Activated CD8-positive, alpha-beta T cell treated with anti-CD3 and anti-CD28 coated beads for 36 hours (primary cell): ENCODE measurements around the gene EEF1AKMT4. TPM values are rescaled to one million over a fixed set of nuclear protein-coding genes. Genes with fewer than 3 reads are reported as not detected.

Experiments
- ATAC-seq: fragments of 200-7000 bp; cut with Tn5 transposase; one replicate; pipeline ENCODE4 v1.10.0; 2021; ENCODE audit warnings: mild to moderate bottlenecking, moderate library complexity
- CTCF ChIA-PET: fragments of 350-600 bp; sonication (Branson Sonifier 250); formaldehyde crosslinking; loops from one replicate; lab custom pipeline; 2021; ENCODE audit warnings: antibody characterized with exemption; lab: Charles Lee
- POLR2A ChIA-PET: fragments of 350-600 bp; sonication (Branson Sonifier 250); formaldehyde crosslinking; loops from one replicate; lab custom pipeline; 2021; ENCODE audit warnings: antibody characterized with exemption; lab: Charles Lee
- DNase-seq: peaks from one replicate; pipeline ENCODE4 v3.0.0-alpha.2; 2020
- H3K27ac Mint-ChIP-seq: one replicate; pipeline ENCODE4 v1.8.0; 2021; ENCODE audit warnings: mild to moderate bottlenecking, mixed read lengths
- H3K27me3 Mint-ChIP-seq: one replicate; pipeline ENCODE4 v1.8.0; 2021; ENCODE audit warnings: mixed read lengths
- H3K36me3 Mint-ChIP-seq: one replicate; pipeline ENCODE4 v1.8.0; 2021; ENCODE audit warnings: low read depth, mixed read lengths
- H3K4me1 Mint-ChIP-seq: one replicate; pipeline ENCODE4 v1.8.0; 2021; ENCODE audit warnings: low read depth, mixed read lengths
- H3K4me3 Mint-ChIP-seq: one replicate; pipeline ENCODE4 v1.8.0; 2021; ENCODE audit warnings: mild to moderate bottlenecking, moderate library complexity, mixed read lengths
- H3K9me3 Mint-ChIP-seq: one replicate; pipeline ENCODE4 v1.8.0; 2021; ENCODE audit warnings: mixed read lengths
- intact Hi-C: fragments of 100-400 bp; cut with micrococcal nuclease; formaldehyde crosslinking; loops from one replicate; pipeline ENCODE4 v1.10.0; 2022
- total RNA-seq, 2 experiments: library from RNA; stranded (reverse); gene quantifications; one replicate each; pipeline ENCODE4 v1.2.3, GENCODE V29; 2021
- TF ChIP-seq, protein P1 (sequence below): fragments of 200-600 bp; IDR thresholded peaks from one replicate; pipeline ENCODE4 v1.8.0; 2022; ENCODE audit warnings: antibody characterized with exemption, mild to moderate bottlenecking

Gene EEF1AKMT4
- total RNA-seq, 2 experiments from 2014 or later = 7.8 to 8.7 TPM

DNA sequence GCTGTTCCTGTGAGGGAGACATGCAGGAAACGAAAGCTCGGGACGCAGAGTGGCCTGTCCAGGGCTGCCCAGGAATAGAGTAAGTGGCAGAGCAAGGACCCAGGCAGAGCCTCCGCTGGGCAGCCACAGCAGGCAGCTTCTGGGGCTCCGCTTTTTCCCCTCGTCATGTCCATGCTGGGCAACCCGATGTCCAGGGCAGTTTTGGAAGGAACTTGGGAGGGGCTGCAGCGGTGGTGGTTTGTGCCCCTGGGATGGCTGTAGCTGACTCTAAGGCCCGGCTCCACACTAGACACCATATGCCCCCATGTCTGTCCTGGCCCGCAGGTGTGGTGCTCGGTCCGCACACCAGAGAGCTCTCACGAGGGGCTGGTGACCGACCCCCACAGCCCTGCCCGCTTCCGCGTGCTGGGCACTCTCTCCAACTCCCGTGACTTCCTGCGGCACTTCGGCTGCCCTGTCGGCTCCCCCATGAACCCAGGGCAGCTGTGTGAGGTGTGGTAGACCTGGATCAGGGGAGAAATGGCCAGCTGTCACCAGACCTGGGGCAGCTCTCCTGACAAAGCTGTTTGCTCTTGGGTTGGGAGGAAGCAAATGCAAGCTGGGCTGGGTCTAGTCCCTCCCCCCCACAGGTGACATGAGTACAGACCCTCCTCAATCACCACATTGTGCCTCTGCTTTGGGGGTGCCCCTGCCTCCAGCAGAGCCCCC, 42.4 kb downstream of the EEF1AKMT4 start:
- CTCF ChIA-PET = interaction anchor here (0.7 to 3.3 kb wide), 3 partner anchors 33 to 65 kb away, joined by 3 to 25 read pairs (median 4); partner anchors contain the start of gene EEF1AKMT4
- Mint-ChIP-seq H3K36me3 (no peaks in the 10 kb centered on the region), H3K27me3 (peaks cover 3% of the 10 kb centered on the region), H3K9me3 (no peaks in the 10 kb centered on the region), H3K27ac (no peak overlapping the region), H3K4me3 (no peak overlapping the region), H3K4me1 (no peaks in the 10 kb centered on the region)
- POLR2A ChIA-PET = interaction anchor here (0.8 to 1.9 kb wide), 2 partner anchors 30 to 62 kb away, joined by 3 to 5 read pairs; no protein-coding TSS in a partner anchor
- ATAC-seq = no peak
- intact Hi-C loops = no loop called here
- DNase-seq = no peak
- TF ChIP-seq, protein P1, sequence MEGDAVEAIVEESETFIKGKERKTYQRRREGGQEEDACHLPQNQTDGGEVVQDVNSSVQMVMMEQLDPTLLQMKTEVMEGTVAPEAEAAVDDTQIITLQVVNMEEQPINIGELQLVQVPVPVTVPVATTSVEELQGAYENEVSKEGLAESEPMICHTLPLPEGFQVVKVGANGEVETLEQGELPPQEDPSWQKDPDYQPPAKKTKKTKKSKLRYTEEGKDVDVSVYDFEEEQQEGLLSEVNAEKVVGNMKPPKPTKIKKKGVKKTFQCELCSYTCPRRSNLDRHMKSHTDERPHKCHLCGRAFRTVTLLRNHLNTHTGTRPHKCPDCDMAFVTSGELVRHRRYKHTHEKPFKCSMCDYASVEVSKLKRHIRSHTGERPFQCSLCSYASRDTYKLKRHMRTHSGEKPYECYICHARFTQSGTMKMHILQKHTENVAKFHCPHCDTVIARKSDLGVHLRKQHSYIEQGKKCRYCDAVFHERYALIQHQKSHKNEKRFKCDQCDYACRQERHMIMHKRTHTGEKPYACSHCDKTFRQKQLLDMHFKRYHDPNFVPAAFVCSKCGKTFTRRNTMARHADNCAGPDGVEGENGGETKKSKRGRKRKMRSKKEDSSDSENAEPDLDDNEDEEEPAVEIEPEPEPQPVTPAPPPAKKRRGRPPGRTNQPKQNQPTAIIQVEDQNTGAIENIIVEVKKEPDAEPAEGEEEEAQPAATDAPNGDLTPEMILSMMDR = no peak

DNA sequence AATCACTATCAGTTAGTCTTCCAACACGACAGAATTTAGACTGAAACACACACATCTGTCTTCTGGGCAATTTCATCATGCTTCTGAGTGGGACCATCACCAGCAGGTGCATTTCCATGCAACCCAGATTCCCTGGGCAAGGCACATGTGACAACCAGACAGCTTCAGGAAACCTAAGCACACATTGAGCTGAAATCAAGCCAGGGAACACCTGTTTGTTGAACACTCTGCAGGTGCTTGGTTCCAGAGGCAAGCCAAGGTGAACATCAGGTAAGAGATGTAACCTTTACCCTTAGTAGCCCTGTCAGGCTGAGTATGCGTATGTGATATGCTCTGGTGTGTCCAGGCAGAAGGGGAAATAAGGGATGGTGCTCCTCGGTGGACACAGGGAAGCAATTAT, 46.3 kb downstream of the EEF1AKMT4 start:
- no peak for DNase-seq
- no peak overlapping the region for H3K4me3 Mint-ChIP-seq
- ChIA-PET CTCF (interaction anchor here (0.9 kb wide), 1 partner anchor 105 kb away, joined by 4 read pairs; no protein-coding TSS in a partner anchor), POLR2A (no interaction called here)
- H3K36me3 Mint-ChIP-seq = peaks cover 14% of the 10 kb centered on the region
- H3K27me3 Mint-ChIP-seq = peaks cover 1% of the 10 kb centered on the region
- no peak for ATAC-seq
- H3K4me1 Mint-ChIP-seq = peaks cover 15% of the 10 kb centered on the region
- intact Hi-C loops = loop anchor here (5.0 kb wide), 1 partner anchor 48 kb away; the partner anchor contains the start of genes ALG3 and EEF1AKMT4
- TF ChIP-seq, protein P1 = no peak
- H3K27ac Mint-ChIP-seq = no peak overlapping the region
- H3K9me3 Mint-ChIP-seq = no peaks in the 10 kb centered on the region

DNA sequence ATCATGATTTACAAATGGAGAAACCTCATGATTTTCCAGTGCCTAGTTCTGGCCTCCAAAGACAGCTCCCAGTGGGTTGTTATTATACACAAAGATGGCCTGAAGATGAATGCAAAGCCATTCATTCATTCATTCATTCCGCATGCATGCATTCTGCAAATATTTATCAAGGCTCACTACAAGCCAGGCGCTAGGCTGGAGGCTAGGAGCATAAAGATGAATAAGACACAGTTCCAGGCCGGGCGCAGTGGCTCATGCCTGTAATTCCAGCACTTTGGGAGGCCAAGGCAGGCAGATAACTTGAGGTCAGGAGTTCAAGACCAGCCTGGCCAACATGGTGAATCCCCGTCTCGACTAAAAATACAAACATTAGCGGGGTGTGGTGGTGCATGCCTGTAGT, 47.1 kb downstream of the EEF1AKMT4 start:
- Mint-ChIP-seq H3K9me3 (no peaks in the 10 kb centered on the region), H3K27me3 (peaks cover 1% of the 10 kb centered on the region), H3K4me1 (peaks cover 19% of the 10 kb centered on the region), H3K27ac (no peak overlapping the region), H3K4me3 (no peak overlapping the region), H3K36me3 (peaks cover 20% of the 10 kb centered on the region)
- POLR2A ChIA-PET = no interaction called here
- intact Hi-C loops = loop anchor here (5.0 kb wide), 1 partner anchor 49 kb away; the partner anchor contains the start of genes ALG3 and EEF1AKMT4
- ATAC-seq = no peak
- TF ChIP-seq, protein P1 = no peak
- DNase-seq = no peak
- CTCF ChIA-PET = no interaction called here

DNA sequence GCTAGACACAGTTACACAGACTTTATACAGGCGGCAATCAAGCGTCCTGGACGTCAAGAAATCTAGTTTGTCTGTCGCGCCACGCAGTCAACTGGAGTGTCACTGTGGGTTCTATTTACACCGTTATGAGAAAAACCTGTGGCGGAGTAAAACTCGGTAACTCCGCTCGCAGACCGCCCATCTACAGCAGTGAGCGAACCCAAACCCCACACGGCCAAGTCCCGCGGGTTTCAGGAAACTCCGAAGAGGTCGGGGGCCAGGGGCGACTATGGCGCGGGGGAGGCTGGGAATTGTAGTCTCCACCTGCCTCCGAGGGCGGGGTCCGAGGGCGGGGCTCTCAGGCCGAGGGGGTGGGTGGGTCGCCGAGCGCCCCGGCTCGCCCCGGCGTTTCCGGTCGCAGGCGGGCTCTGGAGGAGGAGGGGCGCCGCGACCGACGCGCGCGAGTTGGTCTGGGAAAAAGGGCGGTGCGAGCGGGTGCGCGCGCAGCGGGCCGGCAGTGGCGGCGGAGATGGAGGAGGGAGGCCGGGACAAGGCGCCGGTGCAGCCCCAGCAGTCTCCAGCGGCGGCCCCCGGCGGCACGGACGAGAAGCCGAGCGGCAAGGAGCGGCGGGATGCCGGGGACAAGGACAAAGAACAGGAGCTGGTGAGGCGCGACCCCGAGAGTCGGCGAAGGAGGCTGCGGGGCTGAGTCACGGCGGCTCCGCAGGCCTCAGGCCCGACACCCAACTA, 49.5 kb downstream of the EEF1AKMT4 start, which contains the start of gene PSMD2:
TSS of gene PSMD2 (plus strand) at position 483 of the 729 bp plus-strand sequence. CDS start at position 509, 26 bp downstream.
- CTCF ChIA-PET = interaction anchor here (1.3 to 1.5 kb wide), 2 partner anchors 9 to 13 kb away, joined by 3 to 7 read pairs; no protein-coding TSS in a partner anchor
- no peaks in the 10 kb centered on the region for H3K9me3 Mint-ChIP-seq
- intact Hi-C loops = loop anchor here (2.0 to 5.0 kb wide), 2 partner anchors 52 to 124 kb away; partner anchors contain the start of genes ALG3, AP2M1 and EEF1AKMT4
- peaks cover 24% of the 10 kb centered on the region for H3K4me1 Mint-ChIP-seq
- TF ChIP-seq, protein P1 = no peak
- H3K4me3 Mint-ChIP-seq = peak within 1 kb of the TSS; percentile 79
- peaks cover 41% of the 10 kb centered on the region for H3K36me3 Mint-ChIP-seq
- no peaks in the 10 kb centered on the region for H3K27me3 Mint-ChIP-seq
- ATAC-seq = peak; percentile 96
- H3K27ac Mint-ChIP-seq = peak within 1 kb of the TSS; percentile 91
- POLR2A ChIA-PET = interaction anchor here (0.9 to 1.1 kb wide), 2 partner anchors 13 to 17 kb away, joined by 3 to 5 read pairs; no protein-coding TSS in a partner anchor
- peak; percentile 99 for DNase-seq
